Stimulated activated CD4-positive, alpha-beta T cell treated with anti-CD3 and anti-CD28 coated beads, TNF-alpha, amount 100 ng/mL, for 24 hours (primary cell): Measurements from ENCODE around the gene CNR2.
A peak's percentile ranks its signal among the peaks of the same experiment; 100 is the strongest.
"Not testable (repeated sequence)": the region's sequence is repeated elsewhere in the genome, so short reads cannot be mapped to it uniquely, and the experiment has no call there.

ENCODE experiments used
- DNase-seq, 3 experiments: peaks; one replicate each; pipeline ENCODE4 v3.0.0-alpha.2; 2020; ENCODE audit warnings: low read depth in 3 of 3

The CNR2 gene

GRCh38 chr1:23916209-23917131 is 3.3 kb upstream of the CNR2 start:
- peak in 2 of 3 experiments; percentile 12 to 32 for DNase-seq

GRCh38 chr1:23915466-23915865 is 2.3 kb upstream of the CNR2 start:
- DNase-seq, result no peak

GRCh38 chr1:23914921-23915320 is 1.8 kb upstream of the CNR2 start:
- DNase-seq, result no peak

GRCh38 chr1:23911921-23912320 is 1.2 kb downstream of the CNR2 start:
- no peak for DNase-seq

GRCh38 chr1:23910553-23911246 is 2.5 kb downstream of the CNR2 start:
- DNase-seq, result no peak

- DNase-seq, result no peak
These were observed 3.0 kb downstream of the CNR2 start for GRCh38 chr1:23910144-23910543.

- DNase-seq, result no peak
These were observed 3.8 kb downstream of the CNR2 start for GRCh38 chr1:23909412-23909811.

GRCh38 chr1:23908453-23909341 is 4.5 kb downstream of the CNR2 start:
- no peak for DNase-seq

- DNase-seq, result no peak
These were observed 6.4 kb downstream of the CNR2 start for GRCh38 chr1:23906731-23907130.

- no peak for DNase-seq
These were observed 7.6 kb downstream of the CNR2 start for GRCh38 chr1:23905461-23906025.

GRCh38 chr1:23904748-23905357 is 8.3 kb downstream of the CNR2 start:
- DNase-seq, result peak in 1 of 3 experiments; percentile 16

- no peak for DNase-seq
These were observed 9.4 kb downstream of the CNR2 start for GRCh38 chr1:23903754-23904153.

GRCh38 chr1:23902321-23903278 is 10.6 kb downstream of the CNR2 start:
- DNase-seq, result no peak

- DNase-seq, result not testable (repeated sequence)
These were observed 13.1 kb downstream of the CNR2 start for GRCh38 chr1:23900017-23900416.

GRCh38 chr1:23899070-23899469 is 14.1 kb downstream of the CNR2 start:
- DNase-seq, result no peak

- no peak for DNase-seq
These were observed 16.1 kb downstream of the CNR2 start for GRCh38 chr1:23897083-23897482.

- DNase-seq, result no peak
These were observed 16.7 kb downstream of the CNR2 start for GRCh38 chr1:23896491-23896890.

- DNase-seq, result no peak
These were observed 17.2 kb downstream of the CNR2 start for GRCh38 chr1:23895993-23896392.

GRCh38 chr1:23895082-23895481 is 18.1 kb downstream of the CNR2 start:
- no peak for DNase-seq

- no peak for DNase-seq
These were observed 24.1 kb downstream of the CNR2 start for GRCh38 chr1:23889074-23889473.
